Tibial artery (tissue), 4 donors: ENCODE data around the gene SPTB.

Source experiments
- DNase-seq, 2 donors: peaks; one replicate each; pipeline ENCODE4 v3.0.0-alpha.2; 2019
- H3K27ac ChIP-seq, 2 donors: fragments of 200-600 bp; sonication (generic) in 1 of 2; 1 replicate in 1 of 2; 2 replicates in 1 of 2; pipeline ENCODE4 v1.5.1; 2018 to 2019; ENCODE audit warnings: mild to moderate bottlenecking in 1 of 2
- H3K27me3 ChIP-seq, 2 donors: fragments of 200-600 bp; sonication (generic) in 1 of 2; one replicate each; pipeline versions ENCODE4 v1.5.1 to v1.6.0; 2016 to 2019
- H3K36me3 ChIP-seq, 3 donors: fragments of 200-600 bp; sonication (generic) in 2 of 3; one replicate each; pipeline ENCODE4 v1.5.1; 2016 to 2019; ENCODE audit warnings: mild to moderate bottlenecking in 2 of 3
- H3K4me1 ChIP-seq, 4 donors: fragments of 200-600 bp; sonication (generic) in 2 of 4; 1 replicate in 3 of 4; 2 replicates in 1 of 4; pipeline ENCODE4 v1.5.1; 2016 to 2019
- H3K4me3 ChIP-seq, 2 donors: fragments of 200-600 bp; sonication (generic) in 1 of 2; 1 replicate in 1 of 2; 2 replicates in 1 of 2; pipeline ENCODE4 v1.5.1; 2018 to 2019; ENCODE audit warnings: mild to moderate bottlenecking in 2 of 2
- H3K9me3 ChIP-seq, 3 donors: fragments of 200-600 bp; sonication (generic) in 1 of 3; one replicate each; pipeline ENCODE4 v1.5.1; 2016 to 2019
- intact Hi-C: fragments of 100-400 bp; cut with DNase I; formaldehyde crosslinking; loops from one replicate; pipeline ENCODE4 v1.15.0; 2023; ENCODE audit warnings: low total_unique reads
- TF ChIP-seq, protein P1 (sequence below), 2 experiments: fragments of 200-600 bp in 1 of 2; fragments of 450-650 bp in 1 of 2; IDR thresholded peaks; one replicate each; pipeline ENCODE4 v1.5.1; 2017 to 2019; ENCODE audit warnings: antibody characterized with exemption in 2 of 2, mild to moderate bottlenecking in 1 of 2, moderate library complexity in 1 of 2

Gene SPTB

DNA sequence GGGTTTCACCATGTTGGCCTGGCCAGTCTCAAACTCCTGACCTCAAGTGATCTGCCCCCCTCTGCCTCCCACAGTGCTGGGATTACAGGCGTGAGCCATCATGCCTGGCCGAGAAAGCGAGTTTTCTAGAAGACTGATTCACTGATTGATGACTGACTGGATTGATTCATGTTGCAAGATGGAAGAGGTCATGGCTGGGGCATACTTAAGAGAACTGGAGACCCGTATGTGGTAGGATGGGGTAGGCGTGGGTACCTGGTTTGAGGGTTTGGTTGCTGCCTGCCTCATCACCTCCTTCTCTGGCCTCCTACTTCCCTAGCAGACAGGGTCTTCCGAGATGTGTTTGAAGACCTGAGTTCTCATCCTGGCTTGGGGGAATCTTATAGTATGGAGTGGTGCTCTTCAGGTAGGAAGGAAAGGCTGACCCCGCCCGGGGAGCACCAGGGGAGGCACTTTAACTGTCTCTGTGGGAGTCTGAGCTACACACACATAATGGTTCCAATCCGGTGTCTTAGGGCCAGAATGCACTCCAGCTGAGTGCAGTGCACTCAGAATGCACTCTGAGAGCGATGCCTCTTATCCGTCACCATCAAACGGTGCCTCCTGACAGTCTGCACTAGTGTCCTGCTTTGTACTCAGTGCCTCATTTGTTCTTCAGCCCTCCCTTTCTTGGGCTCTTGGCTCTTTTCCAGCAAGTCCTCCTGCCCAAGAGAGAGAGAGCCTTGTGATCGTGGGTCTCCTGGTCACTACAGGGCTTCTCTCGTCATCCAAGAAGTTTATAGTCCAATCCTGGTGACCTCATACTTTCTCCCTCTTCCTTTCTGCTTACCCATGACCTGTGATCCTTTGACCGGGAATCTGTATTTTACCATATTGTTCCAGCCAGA lies 155.8 kb downstream of the SPTB start:
- H3K4me1 ChIP-seq: peaks cover 9 to 97% (median 94%) of the 10 kb centered on the region in 4 donors
- H3K27ac ChIP-seq: peak overlapping the region; percentile 88 to 91
- H3K4me3 ChIP-seq: no peak overlapping the region
- H3K36me3 ChIP-seq: peaks cover 13 to 16% (median 16%) of the 10 kb centered on the region in 3 donors
- H3K27me3 ChIP-seq: no peaks in the 10 kb centered on the region
- intact Hi-C loops: loop anchor here (5.0 kb wide), 1 partner anchor 42 kb away; no protein-coding TSS in a partner anchor
- TF ChIP-seq, protein P1, sequence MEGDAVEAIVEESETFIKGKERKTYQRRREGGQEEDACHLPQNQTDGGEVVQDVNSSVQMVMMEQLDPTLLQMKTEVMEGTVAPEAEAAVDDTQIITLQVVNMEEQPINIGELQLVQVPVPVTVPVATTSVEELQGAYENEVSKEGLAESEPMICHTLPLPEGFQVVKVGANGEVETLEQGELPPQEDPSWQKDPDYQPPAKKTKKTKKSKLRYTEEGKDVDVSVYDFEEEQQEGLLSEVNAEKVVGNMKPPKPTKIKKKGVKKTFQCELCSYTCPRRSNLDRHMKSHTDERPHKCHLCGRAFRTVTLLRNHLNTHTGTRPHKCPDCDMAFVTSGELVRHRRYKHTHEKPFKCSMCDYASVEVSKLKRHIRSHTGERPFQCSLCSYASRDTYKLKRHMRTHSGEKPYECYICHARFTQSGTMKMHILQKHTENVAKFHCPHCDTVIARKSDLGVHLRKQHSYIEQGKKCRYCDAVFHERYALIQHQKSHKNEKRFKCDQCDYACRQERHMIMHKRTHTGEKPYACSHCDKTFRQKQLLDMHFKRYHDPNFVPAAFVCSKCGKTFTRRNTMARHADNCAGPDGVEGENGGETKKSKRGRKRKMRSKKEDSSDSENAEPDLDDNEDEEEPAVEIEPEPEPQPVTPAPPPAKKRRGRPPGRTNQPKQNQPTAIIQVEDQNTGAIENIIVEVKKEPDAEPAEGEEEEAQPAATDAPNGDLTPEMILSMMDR (IDR thresholded peaks at IDR 0.05): no peak
- no peaks in the 10 kb centered on the region for H3K9me3 ChIP-seq
- DNase-seq: peak in 1 of 2 donors; percentile 84

DNA sequence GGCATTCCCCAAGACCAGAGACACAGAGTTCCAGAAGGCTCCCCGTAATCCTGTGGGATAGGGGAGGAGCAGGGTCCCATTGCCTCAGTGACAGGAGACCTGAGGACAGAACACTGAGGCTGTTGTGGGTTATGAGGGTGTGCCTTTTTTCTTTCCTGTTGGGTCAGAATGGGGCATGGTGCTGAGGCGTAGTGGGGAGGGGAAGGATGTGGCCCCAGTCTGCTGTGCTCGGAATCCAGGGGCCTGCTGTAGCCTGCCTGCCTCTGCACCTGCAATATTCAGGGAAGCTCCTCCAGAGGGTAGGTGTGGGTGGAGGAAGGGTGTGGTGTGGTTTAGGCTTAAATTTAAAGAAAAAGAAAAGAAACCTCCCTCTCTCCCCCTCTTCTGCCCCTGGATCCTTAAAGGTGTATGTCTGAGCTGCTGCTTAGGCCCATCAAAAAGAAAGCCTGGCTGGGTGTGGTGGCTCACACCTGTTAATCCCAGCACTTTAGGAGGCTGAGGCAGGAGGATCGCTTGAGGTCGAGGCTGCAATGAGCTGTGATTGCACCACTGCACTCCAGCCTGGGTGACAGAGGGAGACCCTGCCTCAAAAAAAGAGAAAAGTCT lies 156.8 kb downstream of the SPTB start:
- DNase-seq: peak in 1 of 2 donors; percentile 41
- peak overlapping the region; percentile 88 to 91 for H3K27ac ChIP-seq

DNA sequence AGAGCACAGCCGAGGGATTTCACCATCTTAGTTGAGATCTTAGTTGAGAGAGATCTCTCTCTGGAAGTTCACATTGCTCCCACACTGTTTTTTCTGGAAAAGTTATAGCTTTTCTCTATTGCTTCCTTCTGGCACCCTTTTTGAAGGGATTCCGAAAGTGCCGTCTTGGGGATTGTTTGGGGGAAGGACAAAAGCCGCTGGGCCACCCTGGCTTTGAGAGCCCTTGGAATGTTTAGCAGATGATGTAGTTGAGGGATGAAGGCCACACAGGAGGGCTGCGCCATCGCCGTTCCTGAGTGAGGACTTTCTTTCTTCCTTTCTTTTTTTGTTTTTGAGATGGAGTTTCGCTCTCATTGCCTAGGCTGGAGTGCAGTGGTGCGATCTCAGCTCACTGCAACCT lies 157.8 kb downstream of the SPTB start:
- H3K27me3 ChIP-seq: no peaks in the 10 kb centered on the region
- H3K4me3 ChIP-seq: peak overlapping the region; percentile 18 to 25
- peaks cover 12 to 100% (median 97%) of the 10 kb centered on the region in 4 donors for H3K4me1 ChIP-seq
- intact Hi-C loops: loop anchor here (5.0 kb wide), 1 partner anchor 40 kb away; no protein-coding TSS in a partner anchor
- DNase-seq: no peak
- TF ChIP-seq, protein P1 (IDR thresholded peaks at IDR 0.05): no peak
- peak overlapping the region; percentile 88 to 91 for H3K27ac ChIP-seq
- H3K9me3 ChIP-seq: no peaks in the 10 kb centered on the region
- H3K36me3 ChIP-seq: no peaks in the 10 kb centered on the region

More for the DNA sequence above, 156.8 kb downstream of the SPTB start:
- Histone ChIP-seq H3K4me1 (peaks cover 12 to 100% (median 98%) of the 10 kb centered on the region in 4 donors), H3K36me3 (peaks cover 3 to 7% (median 6%) of the 10 kb centered on the region in 3 donors), H3K27me3 (no peaks in the 10 kb centered on the region), H3K4me3 (peak overlapping the region in 1 of 2 donors; percentile 25), H3K9me3 (no peaks in the 10 kb centered on the region)
- intact Hi-C loops: loop anchor here (5.0 kb wide), 1 partner anchor 41 kb away; no protein-coding TSS in a partner anchor
- TF ChIP-seq, protein P1 (IDR thresholded peaks at IDR 0.05): no peak

DNA sequence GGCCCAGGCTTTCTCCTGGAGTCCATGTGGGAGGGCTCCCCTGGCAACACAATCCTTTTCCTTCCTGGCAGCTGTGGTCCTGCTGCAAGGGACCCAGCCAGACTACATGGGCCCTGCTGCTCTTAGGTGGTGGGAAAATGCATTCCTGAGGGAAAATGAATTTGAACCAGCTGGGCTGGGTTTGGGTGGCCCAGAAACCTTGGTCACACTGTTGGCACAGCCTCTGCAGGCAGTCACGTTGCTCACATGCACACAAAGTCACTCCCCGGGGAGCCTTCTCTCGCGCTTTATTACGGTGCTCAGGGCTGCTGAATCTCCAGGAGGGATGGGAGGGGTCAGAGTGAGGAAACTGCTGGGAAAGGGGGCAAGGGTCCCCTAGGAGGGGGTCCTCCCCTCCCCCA lies 158.3 kb downstream of the SPTB start:
- intact Hi-C loops: loop anchor here (5.0 kb wide), 1 partner anchor 39 kb away; no protein-coding TSS in a partner anchor
- H3K36me3 ChIP-seq: no peaks in the 10 kb centered on the region
- H3K4me1 ChIP-seq: peaks cover 12 to 100% (median 97%) of the 10 kb centered on the region in 4 donors
- H3K27me3 ChIP-seq: no peaks in the 10 kb centered on the region
- TF ChIP-seq, protein P1 (IDR thresholded peaks at IDR 0.05): no peak
- peak; percentile 85 to 96 for DNase-seq
- H3K27ac ChIP-seq: peak overlapping the region; percentile 88 to 91
- no peaks in the 10 kb centered on the region for H3K9me3 ChIP-seq
- H3K4me3 ChIP-seq: peak overlapping the region; percentile 18 to 25

DNA sequence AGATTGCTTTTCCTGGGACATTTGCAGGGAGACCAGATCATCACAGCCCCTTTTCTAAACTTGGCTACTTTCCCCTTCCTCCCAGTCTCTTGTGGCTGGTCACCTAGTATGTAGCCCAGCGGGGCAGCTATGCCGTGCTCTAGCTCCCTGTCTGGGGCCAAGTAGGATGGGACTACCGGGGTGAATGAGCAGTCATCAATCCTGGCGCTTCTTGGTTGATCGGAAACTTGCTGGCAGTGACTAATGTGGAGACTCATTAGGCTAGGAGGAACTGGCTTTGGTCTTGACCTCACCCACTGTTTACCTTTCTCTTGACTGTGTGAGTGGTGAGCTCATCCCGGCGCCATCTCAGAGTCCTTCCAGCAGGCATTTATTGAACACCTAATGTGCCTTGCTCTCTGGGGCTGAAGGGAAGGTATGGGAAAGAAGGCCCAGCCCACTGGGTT lies 159.6 kb downstream of the SPTB start:
- Histone ChIP-seq H3K36me3 (no peaks in the 10 kb centered on the region), H3K27ac (peak overlapping the region; percentile 88 to 91), H3K9me3 (no peaks in the 10 kb centered on the region), H3K4me1 (peaks cover 9 to 99% (median 95%) of the 10 kb centered on the region in 4 donors), H3K27me3 (no peaks in the 10 kb centered on the region), H3K4me3 (no peak overlapping the region)
- DNase-seq: peak in 1 of 2 donors; percentile 65
- intact Hi-C loops: loop anchor here (5.0 kb wide), 1 partner anchor 38 kb away; no protein-coding TSS in a partner anchor
- TF ChIP-seq, protein P1 (IDR thresholded peaks at IDR 0.05): no peak
